HG02763 (cell line): ENCODE data around the gene FBXW2.
"Not testable (repeated sequence)": the region's sequence is repeated elsewhere in the genome, so short reads cannot be mapped to it uniquely, and the experiment has no call there.

Experiments used
- ATAC-seq: cut with Tn5 transposase; IDR thresholded peaks from one replicate; pipeline ENCODE4 v1.9.1; 2021; ENCODE audit warnings: mild to moderate bottlenecking, moderate library complexity; ENCODE audit not compliant: unreplicated experiment

The FBXW2 gene, protein sequence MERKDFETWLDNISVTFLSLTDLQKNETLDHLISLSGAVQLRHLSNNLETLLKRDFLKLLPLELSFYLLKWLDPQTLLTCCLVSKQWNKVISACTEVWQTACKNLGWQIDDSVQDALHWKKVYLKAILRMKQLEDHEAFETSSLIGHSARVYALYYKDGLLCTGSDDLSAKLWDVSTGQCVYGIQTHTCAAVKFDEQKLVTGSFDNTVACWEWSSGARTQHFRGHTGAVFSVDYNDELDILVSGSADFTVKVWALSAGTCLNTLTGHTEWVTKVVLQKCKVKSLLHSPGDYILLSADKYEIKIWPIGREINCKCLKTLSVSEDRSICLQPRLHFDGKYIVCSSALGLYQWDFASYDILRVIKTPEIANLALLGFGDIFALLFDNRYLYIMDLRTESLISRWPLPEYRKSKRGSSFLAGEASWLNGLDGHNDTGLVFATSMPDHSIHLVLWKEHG

GRCh38 chr9:120792898-120793765, at the start of gene FBXW2:
TSS of gene FBXW2 (minus strand) at chr9:120793416. CDS start at chr9:120788258, 5,158 bp downstream.
- ATAC-seq = peak; percentile 93

GRCh38 chr9:120841930-120842684, 48.9 kb upstream of the FBXW2 start:
- ATAC-seq = peak; percentile 7

GRCh38 chr9:120839146-120839545, 45.9 kb upstream of the FBXW2 start:
- ATAC-seq = no peak

- ATAC-seq = no peak
These were observed 44.7 kb upstream of the FBXW2 start for GRCh38 chr9:120837921-120838320.

DNA sequence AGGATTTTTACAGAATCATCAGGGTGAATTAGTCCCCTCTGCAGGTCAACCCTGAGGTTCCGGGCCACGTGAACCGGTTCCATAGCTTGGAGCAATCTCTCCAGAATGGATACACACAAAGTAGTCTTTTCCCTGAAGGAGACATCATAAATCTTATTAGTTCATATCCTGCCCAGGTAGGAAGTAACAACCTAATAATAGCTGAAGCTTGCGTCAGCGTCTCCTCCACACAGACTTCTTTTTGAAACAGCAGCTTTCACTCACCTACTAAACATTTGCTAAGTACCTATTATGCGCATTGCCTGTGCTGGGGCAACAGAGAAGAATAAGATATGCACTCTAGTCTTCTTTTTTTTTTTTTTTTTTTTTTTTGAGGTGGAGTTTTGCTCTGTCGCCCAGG, 40.1 kb upstream of the FBXW2 start:
- no peak for ATAC-seq

DNA sequence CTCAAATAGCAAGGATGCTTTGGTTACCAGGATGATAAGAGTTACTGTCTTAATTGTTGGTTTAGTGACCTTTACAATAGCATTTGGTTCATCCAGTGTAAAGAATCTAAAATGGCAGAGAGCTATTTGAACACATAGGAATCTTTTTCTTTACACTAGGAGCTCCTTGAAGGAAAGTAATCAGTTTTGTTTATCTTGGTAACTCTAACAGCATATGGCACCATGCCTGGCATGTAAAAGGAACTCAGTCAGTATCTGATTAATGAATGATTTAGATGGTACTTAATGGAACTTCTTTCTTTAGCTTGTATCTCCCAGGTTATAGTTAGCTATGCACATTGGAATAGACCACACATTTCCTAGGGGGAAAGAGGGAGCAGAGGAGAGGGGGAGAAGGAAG, 39.6 kb upstream of the FBXW2 start:
- ATAC-seq = no peak

DNA sequence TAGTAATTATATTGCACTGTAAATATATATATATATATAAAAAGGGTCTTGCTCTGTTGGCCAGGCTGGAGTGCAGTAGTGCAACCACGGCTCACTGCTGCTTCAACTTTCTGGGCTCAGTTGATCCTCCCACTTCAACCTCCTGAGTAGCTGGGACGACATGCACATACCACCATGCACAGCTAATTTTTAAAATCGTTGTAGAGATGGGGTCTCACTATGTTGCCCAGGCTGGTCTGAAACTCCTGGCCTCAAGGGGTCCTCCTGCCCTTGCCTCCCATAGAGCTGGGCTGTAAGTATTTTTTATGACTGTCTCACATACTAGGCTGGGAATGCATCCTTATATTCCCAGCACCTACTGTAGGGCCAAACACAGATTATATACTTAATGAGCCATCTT, 37.6 kb upstream of the FBXW2 start:
- no peak for ATAC-seq

GRCh38 chr9:120830151-120830550, 36.9 kb upstream of the FBXW2 start:
- no peak for ATAC-seq

- ATAC-seq = no peak
These were observed 36.4 kb upstream of the FBXW2 start for GRCh38 chr9:120829650-120830049.

DNA sequence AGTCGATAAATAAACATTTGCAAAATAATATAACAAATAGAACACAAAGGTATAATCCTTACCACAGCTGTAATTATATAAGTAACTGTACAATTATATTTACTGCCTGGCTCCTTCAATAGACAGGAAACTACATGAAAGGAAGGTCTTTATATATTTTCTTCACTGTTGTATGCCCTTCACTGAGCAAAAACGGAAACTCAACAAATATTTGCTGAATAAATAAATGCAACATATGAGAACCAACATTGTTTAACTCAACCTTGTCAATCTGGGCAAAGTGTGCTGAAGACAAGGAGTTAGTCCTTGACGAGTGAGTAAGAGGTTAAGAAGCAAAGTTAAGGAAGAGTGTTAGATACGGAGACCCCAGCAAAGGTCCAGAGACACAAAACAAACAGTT, 26.9 kb upstream of the FBXW2 start:
- no peak for ATAC-seq

DNA sequence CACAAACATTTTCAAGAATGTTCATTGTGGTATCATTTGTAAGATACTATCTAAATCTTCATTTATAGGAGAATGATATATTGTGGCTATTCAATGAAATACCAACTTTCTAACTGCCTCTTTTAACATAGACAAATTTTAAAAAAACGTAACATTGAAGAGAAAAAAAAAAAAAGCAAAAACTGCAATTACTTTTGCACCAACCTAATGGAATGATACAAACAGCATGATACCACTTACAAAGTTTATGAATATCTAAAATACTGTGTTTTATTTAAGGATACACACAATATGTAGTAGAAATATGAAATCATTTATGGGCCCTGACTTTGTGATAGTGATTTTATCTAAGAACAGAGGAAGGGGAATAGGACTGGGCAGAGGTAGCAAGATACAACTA, 25.4 kb upstream of the FBXW2 start:
- ATAC-seq = no peak

- no peak for ATAC-seq
These were observed 21.9 kb upstream of the FBXW2 start for GRCh38 chr9:120815075-120815474.

- no peak for ATAC-seq
These were observed 15.7 kb upstream of the FBXW2 start for GRCh38 chr9:120808931-120809330.

DNA sequence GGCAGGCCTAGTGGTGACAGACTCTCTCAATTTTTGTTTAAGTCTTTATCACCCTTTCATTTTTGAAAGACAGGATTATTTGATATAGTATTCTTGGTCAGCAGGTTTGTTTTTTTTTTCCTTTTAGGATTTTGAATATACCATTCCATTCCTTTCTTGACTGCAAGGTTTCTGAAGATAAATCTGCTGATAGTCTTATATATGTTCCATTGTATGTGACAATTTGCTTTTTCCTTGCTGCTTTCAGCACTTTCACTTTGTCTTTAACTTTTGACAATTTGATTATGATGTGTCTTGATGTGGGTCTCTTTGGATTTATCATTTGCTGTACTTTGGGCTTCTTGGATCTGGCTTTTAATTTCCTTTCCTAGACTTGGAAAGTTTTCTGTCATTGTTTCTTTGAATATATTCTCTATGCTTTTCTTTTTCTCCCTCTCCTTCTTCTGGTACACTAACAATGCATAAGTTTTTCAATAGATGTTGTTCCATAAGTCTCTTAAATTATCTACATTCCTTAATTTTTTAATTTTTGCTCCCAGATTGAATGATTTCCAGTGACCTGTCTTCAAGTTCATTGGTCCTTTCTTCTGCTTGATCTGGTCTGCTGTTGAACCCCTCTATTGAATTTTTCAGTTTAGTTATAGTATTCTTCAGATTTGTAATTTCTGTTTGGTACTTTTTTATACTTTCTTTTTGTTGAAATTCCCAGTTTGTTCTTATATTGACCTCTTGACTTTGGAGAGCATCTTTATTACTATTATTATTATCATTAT, 14.6 kb upstream of the FBXW2 start:
- ATAC-seq = no peak

GRCh38 chr9:120804784-120805363, 11.7 kb upstream of the FBXW2 start:
- not testable (repeated sequence) for ATAC-seq

GRCh38 chr9:120801441-120801840, 8.2 kb upstream of the FBXW2 start:
- ATAC-seq = no peak

DNA sequence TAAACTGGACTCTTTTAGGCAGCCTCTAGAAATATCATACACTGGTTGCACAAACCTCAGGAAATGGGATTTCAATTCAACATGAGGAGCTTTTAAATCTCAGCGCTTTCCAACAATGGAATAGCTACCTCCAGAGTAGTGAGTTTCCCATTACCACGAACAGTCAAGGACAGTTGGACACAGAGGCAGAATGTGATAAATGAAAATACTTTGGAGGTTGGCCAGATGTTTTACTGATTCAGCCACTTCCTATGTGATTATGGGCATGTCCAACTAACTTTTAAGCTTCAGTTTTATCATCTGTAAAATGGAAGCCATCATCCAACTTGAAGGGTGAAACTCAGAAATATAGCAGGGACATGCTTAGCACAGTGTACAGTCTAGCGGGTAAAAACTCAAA, 2.1 kb downstream of the FBXW2 start:
- ATAC-seq = no peak

DNA sequence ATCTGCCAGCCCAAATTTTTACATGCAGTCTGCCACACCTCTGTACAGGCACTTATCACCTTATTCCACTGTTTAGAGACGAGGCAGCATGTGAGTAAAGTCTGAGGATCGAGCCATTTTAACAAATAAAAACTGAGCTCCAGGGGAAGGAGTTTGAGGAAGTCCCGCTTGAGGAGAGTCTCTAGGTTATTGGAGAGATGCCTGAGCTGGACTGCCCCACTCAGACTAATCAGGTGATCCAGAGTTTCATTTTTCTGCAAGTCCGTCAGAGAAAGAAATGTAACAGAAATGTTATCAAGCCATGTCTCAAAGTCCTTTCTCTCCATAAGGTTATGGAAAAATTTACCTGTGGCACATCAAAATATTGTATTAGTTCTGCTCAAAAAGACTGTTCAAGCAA, 5.3 kb downstream of the FBXW2 start:
- no peak for ATAC-seq

DNA sequence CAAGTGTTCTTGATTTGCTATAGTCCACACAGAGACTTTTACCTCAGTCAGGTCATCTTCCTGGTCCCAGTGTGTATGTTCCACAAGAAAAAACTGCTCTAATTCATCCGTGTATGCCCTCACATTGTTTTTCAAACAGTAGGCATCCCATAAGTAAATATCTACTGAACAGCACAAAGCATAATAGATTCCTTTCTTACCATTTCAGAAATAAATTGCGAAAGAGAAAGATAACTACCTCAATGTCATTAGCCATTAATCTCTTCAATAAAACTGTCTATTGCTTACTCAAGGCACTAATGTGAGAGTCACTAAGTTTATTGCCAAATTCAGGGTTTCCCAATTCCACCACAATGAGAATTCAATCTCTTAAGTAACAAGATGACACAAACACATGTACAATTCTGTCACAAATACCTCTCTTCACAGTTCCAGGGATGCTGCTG, 9.6 kb downstream of the FBXW2 start:
- no peak for ATAC-seq

DNA sequence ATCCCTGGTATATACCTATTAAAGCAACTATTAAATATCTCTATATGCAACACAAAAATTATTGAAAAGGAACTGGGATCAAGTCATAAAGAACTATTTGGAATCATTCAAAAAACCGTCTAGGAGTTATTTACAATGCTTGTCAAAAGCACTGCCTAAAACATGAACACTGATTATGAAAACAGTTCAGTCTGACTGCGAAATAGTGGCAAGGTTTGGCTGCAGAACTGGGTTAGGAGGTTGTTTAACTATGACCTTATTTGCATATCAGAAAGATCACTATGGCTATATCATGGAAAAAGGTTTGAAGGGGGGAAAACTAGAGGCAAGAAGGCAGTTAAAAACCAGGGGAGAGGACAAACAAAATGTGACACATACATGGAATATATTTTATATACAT, 12.0 kb downstream of the FBXW2 start:
- ATAC-seq = no peak
